WTC11 (cell line): ENCODE measurements around the gene PIRT.

Experiments used
- CREB1 ChIP-seq: sonication (generic); formaldehyde crosslinking; IDR thresholded peaks from 2 replicates; pipeline ENCODE4 v1.8.0; 2023; ENCODE audit warnings: mild to moderate bottlenecking, missing genetic modification reagents
- ELF4 ChIP-seq: sonication (generic); formaldehyde crosslinking; IDR thresholded peaks from 2 replicates; pipeline ENCODE4 v1.8.1; 2022; ENCODE audit warnings: low read depth, mild to moderate bottlenecking, moderate library complexity, missing genetic modification reagents
- FOXJ3 ChIP-seq: sonication (generic); formaldehyde crosslinking; IDR thresholded peaks from 2 replicates; pipeline ENCODE4 v1.9.0; 2021; ENCODE audit warnings: missing genetic modification reagents, mild to moderate bottlenecking, borderline replicate concordance
- TF ChIP-seq, protein P1 (sequence below): fragments of 200-600 bp; IDR thresholded peaks from 2 replicates; pipeline ENCODE4 v1.8.0; 2022; ENCODE audit warnings: antibody characterized with exemption

GRCh38 chr17:10871914-10872313 lies 34.0 kb upstream of the PIRT start:
- no peak for TF ChIP-seq CREB1 (CRISPR knock-in tag)
- TF ChIP-seq FOXJ3 (CRISPR knock-in tag), result no peak
- no peak for TF ChIP-seq ELF4 (CRISPR knock-in tag)
- TF ChIP-seq, protein P1, sequence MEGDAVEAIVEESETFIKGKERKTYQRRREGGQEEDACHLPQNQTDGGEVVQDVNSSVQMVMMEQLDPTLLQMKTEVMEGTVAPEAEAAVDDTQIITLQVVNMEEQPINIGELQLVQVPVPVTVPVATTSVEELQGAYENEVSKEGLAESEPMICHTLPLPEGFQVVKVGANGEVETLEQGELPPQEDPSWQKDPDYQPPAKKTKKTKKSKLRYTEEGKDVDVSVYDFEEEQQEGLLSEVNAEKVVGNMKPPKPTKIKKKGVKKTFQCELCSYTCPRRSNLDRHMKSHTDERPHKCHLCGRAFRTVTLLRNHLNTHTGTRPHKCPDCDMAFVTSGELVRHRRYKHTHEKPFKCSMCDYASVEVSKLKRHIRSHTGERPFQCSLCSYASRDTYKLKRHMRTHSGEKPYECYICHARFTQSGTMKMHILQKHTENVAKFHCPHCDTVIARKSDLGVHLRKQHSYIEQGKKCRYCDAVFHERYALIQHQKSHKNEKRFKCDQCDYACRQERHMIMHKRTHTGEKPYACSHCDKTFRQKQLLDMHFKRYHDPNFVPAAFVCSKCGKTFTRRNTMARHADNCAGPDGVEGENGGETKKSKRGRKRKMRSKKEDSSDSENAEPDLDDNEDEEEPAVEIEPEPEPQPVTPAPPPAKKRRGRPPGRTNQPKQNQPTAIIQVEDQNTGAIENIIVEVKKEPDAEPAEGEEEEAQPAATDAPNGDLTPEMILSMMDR, result no peak
